ENCODE data around the gene CHN2. TPM values are rescaled to one million over a fixed set of nuclear protein-coding genes. Genes with fewer than 3 reads are reported as not detected.

The CHN2 gene
- total RNA-seq, 2 experiments from 2014 or later = 2.1 to 3.5 TPM

GRCh38 chr7:29192811-29193210, 1.8 kb upstream of the CHN2 start:
- DNase-seq (no peak), ATAC-seq (ENCODE audit: poor library complexity) (no peak)
- H3K9me3 ChIP-seq (ENCODE audit: control insufficient read depth in 1 of 2, insufficient read depth in 1 of 2, low read length in 2 of 2) = peaks cover 0 to 3% of the 10 kb centered on the region in 2 experiments
- H3K4me1 Mint-ChIP-seq (ENCODE audit: low read depth) = peaks cover 17% of the 10 kb centered on the region
- H3K4me3 Mint-ChIP-seq = peak overlapping the region; percentile 65
- intact Hi-C loops (cut with DNase I, micrococcal nuclease) = loop anchor here (5.0 kb wide), 2 partner anchors 154 to 266 kb away; no protein-coding TSS in a partner anchor
- POLR2A ChIA-PET = no interaction called here
- CTCF ChIA-PET = no interaction called here
- peaks cover 2% of the 10 kb centered on the region for H3K4me1 ChIP-seq (ENCODE audit: insufficient read depth, low read length)
- peaks cover 4 to 32% of the 10 kb centered on the region in 2 experiments for H3K27me3 ChIP-seq (ENCODE audit: control insufficient read depth in 1 of 2, insufficient read depth in 2 of 2, low read length in 2 of 2)
- H3K36me3 Mint-ChIP-seq (ENCODE audit: low read depth) = no peaks in the 10 kb centered on the region
- no peaks in the 10 kb centered on the region for H3K36me3 ChIP-seq (ENCODE audit: insufficient read depth, low read length)
- no peak overlapping the region for H3K27ac Mint-ChIP-seq
- no peaks in the 10 kb centered on the region for H3K9me3 Mint-ChIP-seq
- no peak overlapping the region for H3K4me3 ChIP-seq (ENCODE audit: low read length)
- no peak for TF ChIP-seq CTCF (IDR thresholded peaks at IDR 0.05)
- H3K27me3 Mint-ChIP-seq = peaks cover 51% of the 10 kb centered on the region
- H3K27ac ChIP-seq (ENCODE audit: low read depth in 1 of 2, low read length in 2 of 2) = no peak overlapping the region

- Mint-ChIP-seq H3K9me3 (no peaks in the 10 kb centered on the region), H3K4me1 (ENCODE audit: low read depth) (peaks cover 17% of the 10 kb centered on the region), H3K4me3 (peak overlapping the region; percentile 77), H3K27me3 (peaks cover 53% of the 10 kb centered on the region), H3K36me3 (ENCODE audit: low read depth) (no peaks in the 10 kb centered on the region), H3K27ac (peak overlapping the region; percentile 41)
- peaks cover 0 to 3% of the 10 kb centered on the region in 2 experiments for H3K9me3 ChIP-seq (ENCODE audit: control insufficient read depth in 1 of 2, insufficient read depth in 1 of 2, low read length in 2 of 2)
- peaks cover 2% of the 10 kb centered on the region for H3K4me1 ChIP-seq (ENCODE audit: insufficient read depth, low read length)
- no peak for ATAC-seq (ENCODE audit: poor library complexity)
- no peak for DNase-seq
- no peaks in the 10 kb centered on the region for H3K36me3 ChIP-seq (ENCODE audit: insufficient read depth, low read length)
- TF ChIP-seq CTCF (IDR thresholded peaks at IDR 0.05) = no peak
- CTCF ChIA-PET = no interaction called here
- POLR2A ChIA-PET = no interaction called here
- H3K27ac ChIP-seq (ENCODE audit: low read depth in 1 of 2, low read length in 2 of 2) = no peak overlapping the region
- H3K4me3 ChIP-seq (ENCODE audit: low read length) = no peak overlapping the region
- H3K27me3 ChIP-seq (ENCODE audit: control insufficient read depth in 1 of 2, insufficient read depth in 2 of 2, low read length in 2 of 2) = peaks cover 6 to 32% of the 10 kb centered on the region in 2 experiments
- intact Hi-C loops (cut with DNase I, micrococcal nuclease) = loop anchor here (5.0 kb wide), 2 partner anchors 154 to 266 kb away; no protein-coding TSS in a partner anchor
Observed at GRCh38 chr7:29193316-29194205, 1.0 kb upstream of the CHN2 start.

GRCh38 chr7:29194206-29194593, 375 bp upstream of the CHN2 start:
- POLR2A ChIA-PET = no interaction called here
- Histone ChIP-seq H3K36me3 (ENCODE audit: insufficient read depth, low read length) (no peaks in the 10 kb centered on the region), H3K9me3 (ENCODE audit: control insufficient read depth in 1 of 2, insufficient read depth in 1 of 2, low read length in 2 of 2) (peaks cover 0 to 3% of the 10 kb centered on the region in 2 experiments), H3K4me3 (ENCODE audit: low read length) (peak overlapping the region; percentile 66), H3K27ac (ENCODE audit: low read depth in 1 of 2, low read length in 2 of 2) (no peak overlapping the region), H3K4me1 (ENCODE audit: insufficient read depth, low read length) (peaks cover 2% of the 10 kb centered on the region), H3K27me3 (ENCODE audit: control insufficient read depth in 1 of 2, insufficient read depth in 2 of 2, low read length in 2 of 2) (peaks cover 6 to 32% of the 10 kb centered on the region in 2 experiments)
- CTCF ChIA-PET = no interaction called here
- DNase-seq = peak in 1 of 14 experiments; percentile 22
- intact Hi-C loops (cut with DNase I, micrococcal nuclease) = loop anchor here (5.0 kb wide), 2 partner anchors 153 to 267 kb away; no protein-coding TSS in a partner anchor
- peak overlapping the region; percentile 41 for H3K27ac Mint-ChIP-seq
- peak overlapping the region; percentile 81 for H3K4me3 Mint-ChIP-seq
- H3K4me1 Mint-ChIP-seq (ENCODE audit: low read depth) = peaks cover 17% of the 10 kb centered on the region
- H3K27me3 Mint-ChIP-seq = peaks cover 59% of the 10 kb centered on the region
- TF ChIP-seq CTCF (IDR thresholded peaks at IDR 0.05) = no peak
- no peak for ATAC-seq (ENCODE audit: poor library complexity)
- H3K36me3 Mint-ChIP-seq (ENCODE audit: low read depth) = no peaks in the 10 kb centered on the region
- H3K9me3 Mint-ChIP-seq = no peaks in the 10 kb centered on the region

All from CD4-positive, alpha-beta T cell (primary cell).